H1 (cell line): Measurements from ENCODE around the gene ANXA2. TPM values are rescaled to one million over a fixed set of nuclear protein-coding genes. Genes with fewer than 3 reads are reported as not detected.

ENCODE experiments used
- CBX8 ChIP-seq: fragments of 300-800, 300-1000 bp; sonication (generic); IDR thresholded peaks from 2 replicates; pipeline ENCODE4 v1.7.1; 2016; ENCODE audit warnings: low read depth, low read length, borderline replicate concordance
- CHD2 ChIP-seq: IDR thresholded peaks from 2 replicates; pipeline ENCODE4 v1.6.1; 2012; ENCODE audit warnings: low read length, improper control_type of control experiment
- CHD7 ChIP-seq: fragments of 300-600 bp; sonication (generic); IDR thresholded peaks from 2 replicates; pipeline ENCODE4 v1.7.1; 2012; ENCODE audit warnings: low read length, moderate library complexity, mild to moderate bottlenecking, inconsistent platforms; ENCODE audit not compliant: insufficient replicate concordance
- FOSL1 ChIP-seq: IDR thresholded peaks from 2 replicates; pipeline ENCODE4 v1.6.1; 2011; ENCODE audit warnings: mild to moderate bottlenecking, low read depth, low read length, moderate library complexity; ENCODE audit not compliant: insufficient read depth
- KDM1A ChIP-seq: fragments of 200-600, 300-600 bp; sonication (generic); IDR thresholded peaks from 2 replicates; pipeline ENCODE4 v1.7.1; 2016; ENCODE audit warnings: mild to moderate bottlenecking, low read length, borderline replicate concordance
- KDM4A ChIP-seq: IDR thresholded peaks from one replicate; pipeline ENCODE4 v1.7.1; 2012; ENCODE audit warnings: low read depth, mild to moderate bottlenecking, moderate library complexity, low read length, inconsistent platforms; ENCODE audit not compliant: severe bottlenecking
- TBP ChIP-seq: IDR thresholded peaks from 2 replicates; pipeline ENCODE4 v1.6.1; 2011; ENCODE audit warnings: low read depth, low read length, improper control_type of control experiment
- polyA plus RNA-seq, 7 experiments: library from polyadenylated mRNA; depleted of rRNA in 3 of 7; stranded (reverse) in 5 of 7; unstranded in 2 of 7; fragments of >200 nt in 5 of 7; fragments of 200-250 nt in 2 of 7; gene quantifications; 1 replicate in 5 of 7; 2 replicates in 1 of 7; 4 replicates in 1 of 7; pipeline versions ENCODE4 v1.2.1 to v1.2.3, GENCODE V29; 2011 to 2013; ENCODE audit warnings: missing spikeins in 2 of 7, mixed read lengths in 2 of 7
- total RNA-seq: library from RNA; stranded (reverse); fragmentation: NEBNext Ultra II Directional; extraction: Animal tissue kit (Norgen Biotek cat#: 25700); gene quantifications from 2 replicates; pipeline ENCODE4 v1.2.1, GENCODE V29; 2021

ANXA2 gene
- total and polyA plus RNA-seq, 2 of the 8 experiments (the other 6 are each of a cell fraction or from before 2014, with no cell fraction given), result 178 to 217 TPM

DNA sequence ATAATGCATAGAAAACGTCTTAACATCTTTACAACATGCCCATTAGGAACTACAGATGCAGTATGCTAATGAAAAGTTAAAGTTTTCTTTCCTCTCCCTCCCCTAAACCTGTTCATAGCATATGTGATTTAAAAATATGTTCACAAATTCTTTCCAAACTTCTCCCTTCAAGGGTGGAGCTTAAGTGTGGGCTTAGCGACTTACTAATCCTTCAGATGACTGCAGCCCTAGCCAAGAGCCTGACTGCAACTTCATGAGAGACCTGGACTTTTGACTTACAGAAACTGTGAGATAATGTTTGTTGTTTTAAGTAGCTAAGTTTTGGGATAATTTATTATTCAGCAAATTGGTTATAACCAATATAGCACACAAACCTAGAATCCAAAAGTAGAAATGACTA, 22.0 kb upstream of the ANXA2 start (continued):
- TF ChIP-seq CHD7 (no peak), CHD2 (no peak), FOSL1 (no peak), KDM1A (no peak), KDM4A (no peak), TBP (no peak), CBX8 (no peak)
